NCI-H1092 (cell line): Measurements from ENCODE around the gene FABP7.

ENCODE experiments used
- DNase-seq: peaks from one replicate; lab custom pipeline; 2025; lab: John Stamatoyannopoulos, UW

The FABP7 gene

DNA sequence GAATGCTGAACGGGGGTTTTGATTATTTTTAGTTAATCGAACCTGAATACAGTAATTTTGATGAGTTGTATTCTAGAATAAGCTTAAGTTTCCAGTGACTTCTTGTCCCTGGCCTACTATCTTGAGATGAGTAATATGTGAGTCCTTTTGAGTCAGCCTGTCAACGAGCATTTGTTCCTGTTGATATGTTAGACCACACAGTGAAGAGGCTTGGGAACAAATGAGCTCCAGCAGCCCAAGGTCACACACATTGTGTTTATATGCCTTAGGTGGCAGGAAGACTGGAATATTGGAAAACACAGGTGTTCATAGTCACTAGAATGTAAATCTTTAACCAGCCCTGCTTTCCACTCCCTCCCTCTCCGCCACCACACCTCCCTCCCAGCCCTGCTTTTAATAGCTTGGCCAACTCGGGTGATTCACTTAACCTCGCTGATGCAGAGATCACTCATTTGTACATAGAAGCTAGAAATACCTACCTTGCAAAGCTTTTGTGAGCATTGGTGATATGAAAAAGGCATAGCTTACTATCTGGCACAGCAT, 18.7 kb downstream of the FABP7 start:
- no peak for DNase-seq

DNA sequence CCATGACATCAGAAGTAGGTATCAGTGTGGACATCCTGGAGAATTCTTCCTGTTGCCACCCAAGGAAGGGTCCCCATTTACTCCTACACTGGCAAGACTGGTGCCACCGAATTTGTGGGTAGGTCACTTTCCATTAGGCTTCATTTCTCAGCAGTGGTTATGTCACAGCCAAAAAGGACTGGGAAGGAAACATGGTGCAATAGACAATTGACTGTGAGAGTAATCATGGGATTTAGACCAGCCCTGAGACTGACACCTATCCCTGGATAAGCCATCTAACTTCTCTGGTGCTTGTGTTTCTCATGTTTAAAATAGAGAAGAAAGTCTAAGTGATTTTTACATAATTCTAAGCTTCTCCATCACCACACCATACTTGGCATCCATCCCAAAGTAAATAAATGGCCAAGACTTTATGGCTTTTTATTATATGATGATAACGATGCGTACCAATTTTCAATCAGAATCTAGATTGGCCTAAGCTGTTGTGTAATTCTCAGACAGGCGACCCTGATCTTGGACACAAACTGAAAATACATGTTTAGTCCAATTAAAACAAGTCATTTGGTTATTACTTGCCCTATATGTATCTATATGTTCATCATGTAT, 19.7 kb downstream of the FABP7 start:
- DNase-seq: no peak

DNA sequence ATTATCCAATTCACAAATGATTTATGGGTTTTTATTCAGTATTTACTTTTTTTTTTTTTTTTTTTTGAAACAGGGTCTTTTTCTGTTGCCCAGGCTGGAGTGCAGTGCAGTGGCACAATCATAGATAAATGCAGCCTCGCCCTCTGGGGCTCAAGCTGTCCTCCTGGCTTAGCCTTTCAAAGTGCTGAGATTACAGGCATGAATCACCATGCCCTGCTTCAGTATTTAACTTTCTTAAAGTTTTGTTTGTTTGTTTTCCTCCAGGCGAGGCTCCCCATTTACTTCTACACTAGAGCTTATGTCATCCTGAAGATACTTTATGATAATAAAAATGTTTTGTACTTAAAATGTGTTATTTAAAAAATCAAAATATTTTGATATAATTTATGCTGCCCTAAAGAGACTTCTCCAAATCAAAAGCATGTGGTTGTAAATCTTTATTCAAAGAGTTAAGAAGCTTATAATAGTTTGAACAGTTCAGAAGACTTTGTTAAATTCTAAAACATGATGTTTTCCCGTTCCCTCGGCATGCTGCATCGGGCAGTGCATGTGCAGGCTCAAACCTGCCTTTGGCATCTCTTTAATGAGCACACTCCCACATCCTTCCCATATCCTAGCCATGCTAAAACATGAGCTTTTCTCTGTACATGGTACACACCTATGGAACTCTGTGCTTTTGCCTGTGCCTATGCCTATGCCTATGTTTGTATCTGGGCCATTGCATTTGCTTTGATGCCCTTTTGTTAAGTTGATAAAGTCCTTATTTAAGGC, 20.6 kb downstream of the FABP7 start:
- no peak for DNase-seq

DNA sequence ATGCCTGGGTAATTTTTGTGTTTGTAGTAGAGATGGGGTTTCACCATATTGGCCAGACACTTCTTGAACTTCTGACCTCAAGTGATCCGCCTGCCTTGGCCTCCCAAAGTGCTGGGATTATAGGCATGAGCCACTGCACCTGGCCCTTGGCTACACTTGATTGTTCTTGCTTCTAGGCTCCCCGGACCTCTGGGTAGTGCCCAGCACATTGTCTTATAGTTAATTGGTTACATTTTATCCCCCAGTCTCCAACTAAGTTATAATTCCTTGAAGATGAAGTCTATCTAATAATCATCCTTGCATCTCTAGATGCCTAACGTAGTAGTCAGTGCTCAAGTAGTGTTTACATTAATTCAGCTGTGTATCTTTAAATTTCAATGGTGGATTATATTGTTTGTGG, 21.4 kb downstream of the FABP7 start:
- no peak for DNase-seq

DNA sequence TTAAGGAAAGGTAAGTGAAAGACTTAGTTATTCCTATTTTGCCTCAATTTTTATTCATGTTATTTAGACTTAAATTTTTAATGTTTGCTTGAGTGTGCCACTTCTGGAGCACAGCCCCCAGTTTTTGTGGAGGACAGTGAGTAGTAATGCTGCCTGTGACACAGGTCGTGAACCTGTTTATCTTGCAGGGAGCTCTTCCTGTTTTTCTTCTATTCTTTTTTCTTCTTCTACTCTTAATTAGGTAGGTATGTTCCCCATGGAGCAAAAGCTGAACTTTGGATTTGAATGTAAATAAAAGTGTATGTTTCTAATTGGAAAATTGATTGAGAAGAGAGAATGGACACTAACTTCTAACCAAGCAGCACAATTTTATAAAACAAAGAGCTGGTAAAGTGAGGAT, 21.9 kb downstream of the FABP7 start:
- no peak for DNase-seq

DNA sequence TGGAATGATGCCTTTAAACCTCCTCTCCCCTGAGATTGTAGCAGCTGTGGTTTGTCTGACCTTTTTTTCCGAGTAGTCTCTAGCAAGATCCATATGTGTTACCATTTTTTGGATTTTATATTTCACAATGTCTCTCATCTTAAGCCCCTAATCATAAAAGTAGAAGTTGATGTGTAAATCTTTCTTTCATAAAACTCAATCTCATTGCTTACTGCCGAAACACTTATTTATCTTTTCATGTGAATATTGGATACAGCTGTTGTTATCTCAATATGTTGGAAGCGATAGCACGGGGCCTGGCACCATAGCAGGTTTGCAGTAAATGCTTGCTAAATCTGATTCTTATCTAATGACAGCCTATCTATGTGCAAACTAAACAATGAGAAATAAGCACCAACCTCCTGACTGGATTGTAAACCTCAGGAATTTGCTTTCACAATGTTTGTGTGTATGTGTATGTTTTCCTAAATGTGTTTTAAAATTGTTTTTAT, 23.7 kb downstream of the FABP7 start:
- DNase-seq: no peak

DNA sequence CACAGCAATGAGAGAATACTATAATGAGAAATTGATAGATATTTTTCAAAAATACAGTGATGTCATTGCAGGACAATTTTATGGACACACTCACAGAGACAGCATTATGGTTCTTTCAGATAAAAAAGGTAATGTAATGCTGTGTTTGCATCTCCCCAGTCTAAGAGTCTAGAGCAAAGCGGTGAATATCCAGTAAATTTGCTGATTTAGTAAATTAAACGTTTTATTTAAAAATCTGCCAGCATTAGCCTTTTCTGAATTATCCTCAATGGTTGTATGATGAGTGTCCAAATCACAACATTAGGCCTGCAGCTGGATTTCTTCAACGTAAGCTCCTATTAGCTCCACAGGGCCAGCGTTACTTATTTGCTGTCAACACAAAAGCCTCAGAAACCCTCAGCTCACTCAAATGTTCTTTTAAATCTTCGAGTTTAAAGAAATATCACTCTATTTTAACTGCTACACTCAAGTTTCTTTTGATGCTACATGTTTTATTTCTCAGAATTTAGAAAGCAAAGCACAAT, 25.5 kb downstream of the FABP7 start:
- no peak for DNase-seq

DNA sequence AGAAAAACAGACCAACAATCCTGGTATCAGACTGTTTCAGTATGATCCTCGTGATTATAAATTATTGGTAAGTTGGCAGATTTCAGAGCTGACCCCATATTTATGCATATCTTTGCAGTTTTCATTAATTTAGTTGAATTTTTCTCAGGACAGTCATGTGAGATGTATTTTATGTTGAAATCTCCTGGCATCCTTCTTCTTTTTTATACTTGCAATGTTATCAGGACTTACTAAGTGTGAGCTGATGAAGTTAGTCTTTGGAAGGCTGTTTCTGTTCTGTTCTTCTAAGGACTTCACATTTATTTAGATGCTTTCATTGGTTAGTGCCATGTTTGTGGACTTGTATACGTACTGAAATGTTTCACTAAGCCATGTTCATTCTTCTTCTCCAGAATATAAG, 26.8 kb downstream of the FABP7 start:
- DNase-seq: no peak

DNA sequence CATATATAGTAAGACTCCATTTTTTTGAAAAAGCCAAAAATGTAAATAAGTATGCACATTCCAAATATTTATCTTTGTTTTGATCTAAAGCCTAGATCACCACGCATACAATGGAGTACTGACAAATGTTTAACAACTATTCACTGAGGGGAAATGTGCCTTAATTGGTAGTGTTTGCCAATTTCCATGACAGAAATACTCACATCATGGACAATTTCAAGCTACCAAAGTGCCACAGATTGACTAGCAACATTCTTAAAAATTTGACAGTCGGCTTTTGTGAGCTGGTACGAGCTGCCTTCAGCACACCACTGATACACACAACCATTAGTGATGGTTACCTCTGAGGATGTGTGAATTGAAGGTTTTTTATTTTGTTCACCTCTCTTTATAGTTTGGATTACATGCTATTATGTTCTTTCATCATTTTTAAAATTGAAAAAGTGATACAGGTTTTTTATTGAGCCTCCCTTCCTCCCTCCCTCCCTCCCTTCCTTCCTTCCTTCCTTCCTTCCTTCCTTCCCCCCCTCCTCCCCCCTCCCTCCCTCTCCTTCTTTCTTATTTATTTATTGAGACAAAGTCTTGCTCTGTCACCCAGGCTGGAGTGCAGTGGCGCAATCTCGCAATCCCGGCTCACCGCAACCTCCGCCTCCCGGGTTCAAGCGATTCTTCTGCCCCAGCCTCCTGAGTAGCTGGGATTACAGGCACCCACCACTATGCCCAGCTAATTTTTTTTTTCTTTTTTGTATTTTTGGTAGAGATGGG, 28.8 kb downstream of the FABP7 start:
- no peak for DNase-seq

DNA sequence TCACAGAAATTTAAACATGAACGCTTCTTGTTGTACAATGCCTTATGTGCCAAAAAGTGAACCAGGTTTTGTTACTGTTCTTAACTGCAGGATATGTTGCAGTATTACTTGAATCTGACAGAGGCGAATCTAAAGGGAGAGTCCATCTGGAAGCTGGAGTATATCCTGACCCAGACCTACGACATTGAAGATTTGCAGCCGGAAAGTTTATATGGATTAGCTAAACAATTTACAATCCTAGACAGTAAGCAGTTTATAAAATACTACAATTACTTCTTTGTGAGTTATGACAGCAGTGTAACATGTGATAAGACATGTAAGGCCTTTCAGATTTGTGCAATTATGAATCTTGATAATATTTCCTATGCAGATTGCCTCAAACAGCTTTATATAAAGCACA, 29.5 kb downstream of the FABP7 start:
- DNase-seq: no peak

DNA sequence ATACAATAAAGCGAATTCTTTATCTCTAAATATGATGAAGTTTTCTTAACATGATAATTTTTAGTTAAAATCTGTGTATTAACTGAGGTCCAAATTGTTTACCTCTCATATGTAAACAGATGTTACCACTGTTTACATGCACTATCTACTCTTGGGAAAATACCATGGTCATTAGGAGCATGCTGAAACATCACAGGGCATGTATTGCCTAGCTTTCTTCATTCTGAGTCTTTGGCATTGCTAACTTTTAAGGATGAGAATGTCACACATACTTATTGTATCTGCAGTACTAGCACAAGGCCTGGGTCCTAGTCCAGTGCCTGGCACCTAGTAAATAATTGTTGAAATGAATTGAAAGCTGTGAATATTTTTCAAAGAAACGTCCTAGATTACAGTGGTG, 30.2 kb downstream of the FABP7 start:
- no peak for DNase-seq

DNA sequence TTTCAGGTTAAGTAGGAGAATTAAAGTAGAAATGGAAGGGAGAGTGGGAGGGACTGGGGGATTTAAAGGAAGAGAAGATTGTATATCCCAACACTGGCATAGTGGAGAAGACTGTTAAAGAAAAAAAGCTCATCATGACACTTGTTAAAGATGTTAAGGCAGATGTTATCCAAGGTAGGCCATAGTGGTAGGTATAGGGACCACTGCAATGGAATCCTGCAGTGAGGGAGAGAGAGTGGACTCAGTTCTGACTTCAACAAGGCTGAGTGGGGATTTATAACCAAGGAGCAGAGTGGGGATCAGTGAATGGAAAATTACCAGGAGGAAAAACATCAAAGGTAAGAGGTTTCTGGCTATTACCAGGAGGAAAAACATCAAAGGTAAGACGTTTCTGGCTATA, 30.7 kb downstream of the FABP7 start:
- DNase-seq: no peak

DNA sequence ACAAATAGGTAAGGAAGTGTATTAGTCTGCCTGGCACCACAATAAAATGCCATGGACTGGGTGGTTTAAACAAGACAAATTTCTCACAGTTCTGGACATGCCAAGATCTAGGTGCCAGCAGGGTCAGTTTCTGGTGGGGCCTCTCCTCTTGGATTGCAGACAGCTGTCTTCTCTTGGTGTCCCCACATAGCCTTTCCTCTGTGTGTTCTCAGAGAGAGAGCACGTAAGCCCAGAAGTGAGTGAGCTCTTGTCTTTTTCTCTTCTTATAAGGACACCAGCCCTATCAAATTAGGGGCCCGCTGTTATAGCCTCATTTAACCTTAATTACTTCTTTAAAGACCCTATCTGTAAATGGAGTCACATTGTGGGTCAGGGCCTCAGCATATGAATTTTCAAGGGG, 37.8 kb downstream of the FABP7 start:
- no peak for DNase-seq

DNA sequence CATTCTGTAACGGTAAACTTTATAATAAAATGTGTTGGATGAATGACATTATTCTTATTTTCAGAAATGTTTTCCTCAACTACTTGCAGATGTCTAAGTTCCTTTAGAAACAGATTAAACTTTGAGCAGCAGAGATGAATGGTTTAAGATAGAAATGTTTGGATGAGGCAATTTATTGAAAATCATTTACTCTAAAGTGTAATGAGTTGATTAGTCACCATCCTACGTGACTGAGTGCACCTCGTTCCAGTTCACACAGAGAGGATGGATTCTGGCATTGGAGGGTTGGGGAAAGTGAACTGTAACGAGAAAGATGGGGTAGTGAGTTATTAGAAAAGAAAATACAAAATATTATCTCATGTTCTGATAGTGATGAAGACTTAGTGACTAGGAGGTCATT, 38.2 kb downstream of the FABP7 start:
- DNase-seq: no peak

DNA sequence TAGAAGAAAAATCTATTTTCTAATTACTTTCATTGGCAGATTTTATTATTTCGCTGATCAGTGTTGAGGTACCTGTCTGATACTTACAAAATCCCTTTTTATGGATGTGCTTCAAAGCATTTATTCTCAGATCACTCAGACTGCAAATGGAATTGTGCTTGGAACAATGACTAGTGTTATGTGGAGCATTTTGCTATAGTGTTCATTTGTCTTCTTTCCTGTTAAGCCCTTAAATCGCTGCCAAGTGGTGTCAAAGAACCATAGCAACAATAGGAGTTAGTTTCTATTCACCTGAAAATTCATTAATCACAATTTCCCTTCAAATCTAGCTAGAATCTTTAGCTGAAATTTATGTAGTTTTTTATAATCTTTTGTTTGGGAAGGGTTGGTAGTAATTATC, 39.4 kb downstream of the FABP7 start:
- DNase-seq: no peak

DNA sequence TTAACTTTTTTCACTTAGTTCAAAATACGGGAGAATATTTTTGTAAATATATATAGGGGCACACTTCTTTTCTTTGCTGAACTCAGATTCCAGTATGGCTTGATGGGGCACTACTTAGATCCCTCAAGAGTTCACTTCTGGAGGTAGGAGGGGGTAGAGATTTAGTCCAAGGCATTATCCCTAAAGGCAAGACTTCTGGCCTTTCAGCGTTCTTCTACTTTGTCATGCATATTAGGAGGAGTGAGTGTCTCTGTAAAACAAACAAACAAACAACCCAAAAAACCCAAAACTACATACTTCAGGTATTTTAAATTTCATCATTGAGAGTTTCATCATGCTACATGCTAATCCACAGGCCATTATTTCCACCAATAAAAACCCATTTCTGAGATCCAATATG, 41.6 kb downstream of the FABP7 start:
- DNase-seq: no peak

DNA sequence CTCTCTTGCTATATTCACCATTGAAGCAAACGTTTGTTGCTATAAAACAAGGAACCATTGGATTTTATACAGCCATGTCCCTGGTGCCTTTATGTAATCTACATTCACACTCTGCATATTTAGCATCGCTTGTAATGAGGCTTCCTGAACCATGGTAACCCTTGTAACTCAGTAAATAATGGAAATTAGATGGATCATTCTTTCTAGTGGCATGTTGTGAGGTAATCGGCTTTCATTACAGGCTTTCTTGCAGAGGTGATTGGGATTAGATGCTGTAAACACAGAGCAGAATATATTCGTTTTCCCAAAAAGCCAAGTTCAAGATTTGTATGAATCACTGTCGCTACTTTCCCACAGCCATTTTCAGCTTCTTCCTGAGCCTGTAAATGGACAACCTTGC, 45.6 kb downstream of the FABP7 start:
- DNase-seq: no peak

DNA sequence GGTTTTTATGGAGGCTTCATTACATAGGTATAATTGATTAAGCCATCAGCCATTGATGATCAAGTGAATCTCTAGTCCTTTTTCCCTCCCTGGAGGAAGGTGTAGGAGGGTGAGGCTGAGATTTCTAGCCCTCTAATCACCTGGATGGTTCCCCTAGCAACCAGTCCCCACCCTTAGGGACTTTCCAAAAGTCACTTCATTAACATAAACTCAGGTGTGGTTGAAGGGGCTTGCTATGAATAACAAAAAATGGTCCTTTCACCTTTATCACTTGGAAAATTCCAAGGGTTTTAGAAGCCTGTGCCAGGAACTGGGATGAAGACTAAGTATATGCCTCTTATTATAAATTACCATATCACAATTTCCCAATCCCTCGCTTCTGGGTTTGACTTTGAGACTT, 49.9 kb downstream of the FABP7 start:
- DNase-seq: no peak

DNA sequence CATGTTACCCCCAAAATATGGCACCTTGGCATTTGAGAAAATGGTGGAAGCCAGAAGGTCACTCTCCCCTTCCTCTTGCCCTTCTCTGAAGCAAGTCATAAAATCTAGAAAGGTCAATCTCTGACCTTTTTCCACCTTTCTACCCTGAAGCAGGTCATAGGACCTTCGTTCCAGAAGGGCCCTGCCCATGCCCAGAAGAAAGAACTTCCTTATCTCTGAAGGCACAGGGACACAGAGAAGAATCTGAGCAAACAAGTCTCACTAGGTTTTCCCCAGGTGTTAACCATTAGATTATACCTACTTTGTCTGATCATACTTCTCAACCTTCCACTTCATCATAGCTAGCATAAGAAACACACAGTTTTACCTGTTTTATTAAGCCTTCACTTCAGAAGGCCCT, 52.0 kb downstream of the FABP7 start:
- DNase-seq: no peak

DNA sequence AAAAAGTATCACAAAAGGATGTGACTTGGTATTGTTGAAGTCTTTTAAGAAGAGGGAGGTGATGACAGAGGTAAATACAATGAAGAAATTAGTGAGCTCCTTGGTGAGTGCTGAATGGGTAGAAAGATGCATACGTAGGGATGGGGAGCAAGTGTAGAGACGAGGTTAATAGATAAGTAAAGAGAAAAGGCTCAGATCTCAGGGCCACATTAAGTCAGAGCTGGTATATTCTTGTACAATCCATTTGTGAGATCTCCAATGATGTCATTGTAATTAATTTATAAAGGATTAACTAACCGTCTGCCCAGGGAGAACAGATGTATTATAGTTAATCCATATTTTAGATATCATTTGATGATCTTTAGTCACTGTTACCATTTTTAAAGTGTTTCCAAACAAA, 52.9 kb downstream of the FABP7 start:
- DNase-seq: no peak

DNA sequence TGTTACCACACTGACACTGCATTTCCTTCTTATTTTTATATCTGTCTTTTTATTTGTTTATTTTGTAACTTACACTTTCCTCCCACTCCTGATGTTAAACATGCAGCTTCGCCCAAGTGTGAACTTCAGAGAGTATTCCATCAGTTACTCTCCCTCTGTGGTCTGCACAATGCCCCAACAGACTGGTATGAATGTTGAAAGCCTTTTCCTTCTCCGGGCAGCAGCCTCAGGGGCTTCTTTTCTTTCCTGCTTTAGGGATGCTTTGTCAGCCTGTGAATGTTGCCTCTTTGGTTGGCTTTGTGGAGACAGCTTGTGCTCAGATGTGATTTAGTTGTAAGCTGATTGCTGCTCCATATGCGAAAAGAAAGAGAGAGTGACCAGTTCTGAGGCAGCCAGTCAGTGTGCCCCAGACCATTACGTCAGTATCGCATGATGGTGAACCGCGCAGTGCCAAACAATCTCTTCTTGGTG, 53.5 kb downstream of the FABP7 start:
- no peak for DNase-seq
